Measurements from ENCODE around the gene CTXN3. TPM values are rescaled to one million over a fixed set of nuclear protein-coding genes. Genes with fewer than 3 reads are reported as not detected.

Gene CTXN3
- total RNA-seq, 1 donor from 2014 or later: not detected

GRCh38 chr5:127650022-127650421 lies 1.1 kb downstream of the CTXN3 start:
- H3K27ac ChIP-seq (replicated peaks): no peak overlapping the region
- H3K9me3 ChIP-seq (replicated peaks): no peaks in the 10 kb centered on the region
- H3K27me3 ChIP-seq (ENCODE audit: low read depth): no peaks in the 10 kb centered on the region
- intact Hi-C loops (cut with micrococcal nuclease): no loop called here
- peaks cover 21% of the 10 kb centered on the region for H3K4me1 ChIP-seq
- no peak overlapping the region for H3K4me3 ChIP-seq
- no peak for DNase-seq
- TF ChIP-seq, protein P1, sequence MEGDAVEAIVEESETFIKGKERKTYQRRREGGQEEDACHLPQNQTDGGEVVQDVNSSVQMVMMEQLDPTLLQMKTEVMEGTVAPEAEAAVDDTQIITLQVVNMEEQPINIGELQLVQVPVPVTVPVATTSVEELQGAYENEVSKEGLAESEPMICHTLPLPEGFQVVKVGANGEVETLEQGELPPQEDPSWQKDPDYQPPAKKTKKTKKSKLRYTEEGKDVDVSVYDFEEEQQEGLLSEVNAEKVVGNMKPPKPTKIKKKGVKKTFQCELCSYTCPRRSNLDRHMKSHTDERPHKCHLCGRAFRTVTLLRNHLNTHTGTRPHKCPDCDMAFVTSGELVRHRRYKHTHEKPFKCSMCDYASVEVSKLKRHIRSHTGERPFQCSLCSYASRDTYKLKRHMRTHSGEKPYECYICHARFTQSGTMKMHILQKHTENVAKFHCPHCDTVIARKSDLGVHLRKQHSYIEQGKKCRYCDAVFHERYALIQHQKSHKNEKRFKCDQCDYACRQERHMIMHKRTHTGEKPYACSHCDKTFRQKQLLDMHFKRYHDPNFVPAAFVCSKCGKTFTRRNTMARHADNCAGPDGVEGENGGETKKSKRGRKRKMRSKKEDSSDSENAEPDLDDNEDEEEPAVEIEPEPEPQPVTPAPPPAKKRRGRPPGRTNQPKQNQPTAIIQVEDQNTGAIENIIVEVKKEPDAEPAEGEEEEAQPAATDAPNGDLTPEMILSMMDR (IDR thresholded peaks at IDR 0.05; ENCODE audit: borderline replicate concordance): no peak
- no peaks in the 10 kb centered on the region for H3K36me3 ChIP-seq

DNA sequence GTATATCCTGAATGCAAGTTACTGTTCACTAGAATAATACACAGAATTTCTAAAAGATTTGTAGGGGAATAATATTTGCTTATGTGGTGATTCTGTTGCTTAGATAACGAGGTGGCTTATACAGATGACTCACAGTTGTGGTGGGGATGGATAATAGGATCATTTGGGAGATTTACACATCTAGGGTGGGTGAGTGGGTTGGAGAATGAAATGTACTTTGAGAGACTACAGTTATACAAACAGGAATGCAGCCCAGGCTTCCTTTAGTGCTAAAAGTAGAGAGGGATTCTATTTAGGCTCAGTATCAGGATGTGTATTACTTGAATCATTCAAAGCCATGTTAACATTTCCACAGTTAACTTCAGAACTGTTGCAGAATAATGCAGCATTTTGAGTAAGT lies 1.8 kb downstream of the CTXN3 start:
- no peaks in the 10 kb centered on the region for H3K9me3 ChIP-seq (replicated peaks)
- H3K4me3 ChIP-seq: no peak overlapping the region
- DNase-seq: no peak
- H3K36me3 ChIP-seq: no peaks in the 10 kb centered on the region
- TF ChIP-seq, protein P1 (IDR thresholded peaks at IDR 0.05; ENCODE audit: borderline replicate concordance): no peak
- peaks cover 21% of the 10 kb centered on the region for H3K4me1 ChIP-seq
- no peaks in the 10 kb centered on the region for H3K27me3 ChIP-seq (ENCODE audit: low read depth)
- intact Hi-C loops (cut with micrococcal nuclease): no loop called here
- no peak overlapping the region for H3K27ac ChIP-seq (replicated peaks)

- H3K9me3 ChIP-seq (replicated peaks): no peaks in the 10 kb centered on the region
- intact Hi-C loops (cut with micrococcal nuclease): no loop called here
- no peak for DNase-seq
- no peak overlapping the region for H3K4me3 ChIP-seq
- no peaks in the 10 kb centered on the region for H3K27me3 ChIP-seq (ENCODE audit: low read depth)
- H3K27ac ChIP-seq (replicated peaks): no peak overlapping the region
- H3K4me1 ChIP-seq: peaks cover 14% of the 10 kb centered on the region
- H3K36me3 ChIP-seq: no peaks in the 10 kb centered on the region
- TF ChIP-seq, protein P1 (IDR thresholded peaks at IDR 0.05; ENCODE audit: borderline replicate concordance): no peak
Measured at GRCh38 chr5:127652952-127653611, 4.2 kb downstream of the CTXN3 start.

GRCh38 chr5:127656825-127657224 lies 7.9 kb downstream of the CTXN3 start:
- no peaks in the 10 kb centered on the region for H3K27me3 ChIP-seq (ENCODE audit: low read depth)
- no peak overlapping the region for H3K4me3 ChIP-seq
- H3K4me1 ChIP-seq: peaks cover 14% of the 10 kb centered on the region
- H3K9me3 ChIP-seq (replicated peaks): no peaks in the 10 kb centered on the region
- intact Hi-C loops (cut with micrococcal nuclease): no loop called here
- no peak for DNase-seq
- H3K36me3 ChIP-seq: no peaks in the 10 kb centered on the region
- TF ChIP-seq, protein P1 (IDR thresholded peaks at IDR 0.05; ENCODE audit: borderline replicate concordance): no peak
- no peak overlapping the region for H3K27ac ChIP-seq (replicated peaks)

- peak overlapping the region; percentile 73 for H3K27ac ChIP-seq (replicated peaks)
- no peaks in the 10 kb centered on the region for H3K27me3 ChIP-seq (ENCODE audit: low read depth)
- no peaks in the 10 kb centered on the region for H3K36me3 ChIP-seq
- peaks cover 21% of the 10 kb centered on the region for H3K4me1 ChIP-seq
- intact Hi-C loops (cut with micrococcal nuclease): no loop called here
- DNase-seq: no peak
- TF ChIP-seq, protein P1 (IDR thresholded peaks at IDR 0.05; ENCODE audit: borderline replicate concordance): no peak
- no peak overlapping the region for H3K4me3 ChIP-seq
- no peaks in the 10 kb centered on the region for H3K9me3 ChIP-seq (replicated peaks)
Measured at GRCh38 chr5:127660047-127660733, 11.3 kb downstream of the CTXN3 start.

Measured in left ventricle myocardium inferior (tissue), 1 donor.